ENCODE data around the gene PRTFDC1.

- TF ChIP-seq, protein P1, sequence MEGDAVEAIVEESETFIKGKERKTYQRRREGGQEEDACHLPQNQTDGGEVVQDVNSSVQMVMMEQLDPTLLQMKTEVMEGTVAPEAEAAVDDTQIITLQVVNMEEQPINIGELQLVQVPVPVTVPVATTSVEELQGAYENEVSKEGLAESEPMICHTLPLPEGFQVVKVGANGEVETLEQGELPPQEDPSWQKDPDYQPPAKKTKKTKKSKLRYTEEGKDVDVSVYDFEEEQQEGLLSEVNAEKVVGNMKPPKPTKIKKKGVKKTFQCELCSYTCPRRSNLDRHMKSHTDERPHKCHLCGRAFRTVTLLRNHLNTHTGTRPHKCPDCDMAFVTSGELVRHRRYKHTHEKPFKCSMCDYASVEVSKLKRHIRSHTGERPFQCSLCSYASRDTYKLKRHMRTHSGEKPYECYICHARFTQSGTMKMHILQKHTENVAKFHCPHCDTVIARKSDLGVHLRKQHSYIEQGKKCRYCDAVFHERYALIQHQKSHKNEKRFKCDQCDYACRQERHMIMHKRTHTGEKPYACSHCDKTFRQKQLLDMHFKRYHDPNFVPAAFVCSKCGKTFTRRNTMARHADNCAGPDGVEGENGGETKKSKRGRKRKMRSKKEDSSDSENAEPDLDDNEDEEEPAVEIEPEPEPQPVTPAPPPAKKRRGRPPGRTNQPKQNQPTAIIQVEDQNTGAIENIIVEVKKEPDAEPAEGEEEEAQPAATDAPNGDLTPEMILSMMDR (IDR thresholded peaks at IDR 0.05; ENCODE audit: low read depth, low read length, poor library complexity, severe bottlenecking) = no peak
- no peak for TF ChIP-seq EZH2phosphoT487 (IDR thresholded peaks at IDR 0.05; ENCODE audit: borderline replicate concordance, low read length)
These were observed 46.0 kb downstream of the PRTFDC1 start for GRCh38 chr10:24906372-24906771.

Data from DOHH2 (cell line).